Left forelimb (tissue), 1 donor: ENCODE results near the gene SNCB.

Experiments used
- DNase-seq: peaks from one replicate; pipeline ENCODE4 v3.0.0-alpha.2; 2018; ENCODE audit warnings: low spot score

SNCB gene

DNA sequence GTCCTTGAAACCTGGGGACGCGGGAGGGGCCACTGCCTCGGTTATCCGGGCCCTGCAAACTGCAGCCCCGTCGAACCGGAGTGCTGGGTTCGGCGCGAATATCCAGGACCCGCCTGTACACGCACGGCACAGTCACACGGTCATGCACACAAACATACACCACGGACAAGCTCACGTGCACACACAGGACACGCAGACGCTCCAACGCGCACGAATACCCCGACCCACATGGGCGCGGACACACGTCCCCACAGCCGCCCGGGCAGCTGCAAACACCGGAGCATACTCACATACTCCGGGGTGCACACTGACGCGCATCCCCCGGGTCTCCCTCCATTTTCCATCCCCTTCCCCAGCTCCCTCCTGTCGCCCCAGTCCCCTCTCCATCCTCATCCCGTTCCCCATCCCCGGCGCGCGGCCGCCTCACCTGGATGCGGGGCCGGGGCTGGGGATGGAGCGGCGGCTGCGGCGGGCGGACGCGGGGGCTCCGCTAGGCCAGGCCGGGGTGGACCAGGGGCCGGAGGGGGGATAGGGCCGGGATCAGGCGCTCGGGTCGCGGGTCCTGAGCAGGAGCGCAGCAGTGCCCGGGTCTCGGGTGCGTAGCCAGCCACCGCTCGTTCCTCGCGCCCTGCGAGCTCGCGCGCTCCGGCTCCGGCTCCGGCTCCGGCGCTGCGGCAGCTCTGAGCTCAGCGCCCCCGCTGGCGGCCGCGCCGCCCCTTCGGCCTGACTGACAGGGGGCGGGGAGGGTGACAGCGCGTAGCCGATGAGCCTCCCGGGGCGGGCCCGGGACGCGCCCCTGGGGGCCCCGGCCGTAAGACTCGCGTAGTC lies at the start of gene SNCB, which contains the start of gene EIF4E1B:
TSS of gene SNCB (minus strand) at position 682 of the 828 bp plus-strand sequence. CDS start 880 bp downstream, outside the sequence.
TSS of gene EIF4E1B (plus strand) at position 823 of the 828 bp plus-strand sequence. CDS start 12,113 bp downstream, outside the sequence.
- DNase-seq: no peak

GRCh38 chr5:176679365-176680225 lies 49.3 kb upstream of the SNCB start:
- no peak for DNase-seq

DNA sequence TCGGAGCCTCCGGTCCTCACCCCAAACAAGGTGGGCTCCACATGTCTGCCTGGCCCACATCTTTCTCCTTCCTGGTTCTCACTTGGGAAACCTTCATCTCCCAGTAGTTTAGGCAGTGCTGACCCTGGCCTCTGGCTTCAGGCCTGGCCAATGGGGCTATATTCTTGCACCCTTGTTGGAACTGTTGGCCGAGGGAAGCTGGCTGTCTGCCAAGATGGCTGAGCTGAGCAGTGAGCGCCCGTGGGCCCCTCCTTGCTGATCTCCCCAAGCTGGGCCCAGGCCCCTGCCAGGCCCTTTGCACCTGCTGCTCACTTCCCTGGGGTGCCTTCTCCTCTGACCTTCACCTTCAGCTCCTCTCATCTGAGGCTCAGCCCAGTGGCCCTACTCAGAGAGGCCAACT lies 48.2 kb upstream of the SNCB start:
- no peak for DNase-seq

GRCh38 chr5:176677209-176677939 lies 47.0 kb upstream of the SNCB start:
- DNase-seq: no peak

DNA sequence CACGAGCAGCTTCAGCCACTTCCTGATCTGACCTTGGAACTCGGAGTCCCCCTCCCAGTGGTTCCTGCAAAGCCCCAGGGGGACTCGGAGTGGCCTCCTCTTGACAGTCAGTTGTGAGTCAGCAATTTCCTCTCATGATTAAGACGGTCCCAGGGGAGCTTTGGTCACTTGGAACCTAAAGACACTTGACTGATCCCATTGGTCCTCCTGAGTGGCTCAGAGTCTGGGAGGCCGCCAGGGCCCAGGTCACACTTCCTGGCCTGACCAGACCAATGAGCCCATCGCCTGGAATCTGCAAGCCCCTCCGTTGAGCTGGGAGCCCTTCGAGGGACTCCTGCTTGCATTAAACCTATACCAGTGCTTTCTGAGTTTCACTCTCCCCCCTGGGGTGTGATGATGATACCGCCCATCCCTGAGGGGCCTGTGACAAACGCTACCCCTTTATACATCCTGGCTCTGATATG lies 46.1 kb upstream of the SNCB start:
- no peak for DNase-seq

DNA sequence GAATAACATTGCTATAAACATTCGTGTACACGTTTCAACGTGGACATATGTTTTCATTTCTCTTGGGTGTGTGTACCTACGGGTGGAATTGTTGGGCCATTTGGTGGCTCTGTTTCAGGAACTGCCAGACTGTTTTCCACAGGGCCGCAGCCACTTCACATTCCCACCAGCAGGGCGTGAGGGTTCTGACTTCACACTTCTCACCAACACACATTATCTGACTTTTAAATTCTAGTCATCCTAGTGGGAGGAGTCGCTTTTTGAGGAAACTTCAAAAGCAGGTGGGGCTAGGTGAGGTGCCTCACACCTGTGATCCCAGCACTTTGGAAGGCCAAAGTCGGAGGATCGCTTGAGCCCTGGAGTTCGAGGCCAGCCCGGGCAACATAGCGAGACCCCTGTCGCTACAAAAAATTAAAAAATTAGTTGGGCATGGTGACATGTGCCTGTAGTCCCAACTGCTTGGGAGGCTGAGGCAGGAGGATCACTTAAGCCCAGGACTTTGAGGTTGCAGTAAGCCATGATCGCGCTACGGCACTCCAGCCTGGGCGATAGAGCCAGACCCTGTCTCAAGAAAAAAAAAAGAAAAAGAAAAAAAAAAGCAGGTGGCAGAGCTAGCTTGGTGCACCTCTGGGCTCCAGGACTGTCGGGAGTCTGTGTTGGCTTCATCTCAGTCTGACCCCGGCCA lies 45.5 kb upstream of the SNCB start:
- no peak for DNase-seq

DNA sequence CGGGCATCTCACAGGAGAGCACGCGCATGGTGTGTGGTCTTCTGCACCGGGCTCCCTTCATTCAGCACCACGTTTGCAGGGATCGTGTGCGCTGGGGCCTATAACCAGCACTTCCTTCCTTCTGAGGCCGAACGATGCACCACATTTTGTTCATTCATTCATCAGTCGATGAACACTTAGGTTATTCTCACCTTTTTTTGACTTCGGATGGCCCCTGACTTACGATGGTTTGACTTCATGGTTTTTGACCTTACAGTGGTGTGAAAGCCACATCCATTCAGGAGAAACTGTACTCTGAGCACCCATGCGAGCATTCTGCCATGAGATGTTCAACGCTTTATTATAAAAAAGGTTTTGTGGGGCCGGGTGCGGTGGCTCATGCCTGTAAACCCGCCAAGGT lies 44.5 kb upstream of the SNCB start:
- no peak for DNase-seq

GRCh38 chr5:176673651-176674583 lies 43.6 kb upstream of the SNCB start:
- no peak for DNase-seq

- no peak for DNase-seq
Measured at GRCh38 chr5:176671890-176672747, 41.8 kb upstream of the SNCB start.

- no peak for DNase-seq
Measured at GRCh38 chr5:176671399-176671798, 41.1 kb upstream of the SNCB start.

DNA sequence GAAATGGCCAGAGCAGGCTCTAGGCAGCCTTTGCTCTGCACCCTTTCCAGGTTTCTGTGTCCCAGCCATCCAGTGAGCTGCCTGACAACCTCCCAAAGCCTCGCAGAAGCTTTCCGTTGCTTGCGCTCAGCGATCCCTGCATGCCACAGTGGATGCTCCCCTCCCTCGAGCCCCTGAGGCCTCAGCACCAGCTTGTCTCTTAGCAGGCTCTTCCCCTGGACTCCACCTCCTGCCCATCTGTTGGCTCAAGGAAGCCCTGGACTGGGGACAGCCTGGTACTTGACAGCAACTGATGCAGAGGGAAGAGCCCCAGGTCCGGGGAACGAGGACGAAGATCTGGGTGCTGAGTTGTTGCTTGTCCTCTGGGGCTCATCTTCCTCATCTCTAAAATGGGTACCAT lies 40.1 kb upstream of the SNCB start:
- no peak for DNase-seq

- no peak for DNase-seq
Measured at GRCh38 chr5:176667637-176668036, 37.3 kb upstream of the SNCB start.

DNA sequence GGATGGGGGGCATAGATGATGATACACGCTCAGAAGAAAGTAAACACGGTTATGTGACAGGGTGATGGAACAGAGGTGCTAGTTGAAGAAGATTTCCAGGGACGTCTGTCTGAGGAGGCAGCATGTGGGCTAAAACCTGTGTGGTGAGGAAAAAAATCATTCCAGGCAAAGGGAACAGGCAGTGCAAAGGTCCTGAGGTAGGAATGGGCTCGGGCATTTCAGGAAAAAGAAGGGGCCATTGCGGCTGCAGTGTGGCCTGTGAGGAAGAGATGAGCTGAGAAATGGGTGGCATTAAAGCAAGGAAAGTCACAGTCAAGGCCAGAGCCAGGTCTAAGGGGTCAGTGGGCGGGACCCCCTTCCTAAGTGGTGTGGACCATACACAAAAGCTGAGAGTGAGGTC lies 35.2 kb upstream of the SNCB start:
- DNase-seq: no peak

DNA sequence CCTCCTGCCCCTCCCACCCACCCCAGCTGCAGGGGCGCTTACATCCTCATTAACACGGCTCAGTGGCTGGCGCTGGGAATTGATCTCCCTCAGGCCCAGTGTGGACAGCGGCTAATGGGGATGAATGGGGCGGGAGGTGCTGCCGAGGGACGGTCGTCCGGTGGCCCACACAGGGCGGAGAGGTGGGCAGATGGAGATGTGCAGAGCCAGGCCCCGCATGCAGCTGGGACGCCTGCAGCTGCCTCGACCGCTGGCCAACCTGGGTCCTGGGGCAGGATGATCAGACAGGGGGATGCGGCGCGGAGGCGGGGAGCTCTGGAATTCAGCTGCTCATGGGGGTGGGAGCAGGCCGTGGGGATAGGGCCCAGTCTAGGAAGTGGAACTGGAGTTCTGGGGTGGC lies 34.6 kb upstream of the SNCB start:
- DNase-seq: no peak

GRCh38 chr5:176664479-176664878 lies 34.1 kb upstream of the SNCB start:
- no peak for DNase-seq

DNA sequence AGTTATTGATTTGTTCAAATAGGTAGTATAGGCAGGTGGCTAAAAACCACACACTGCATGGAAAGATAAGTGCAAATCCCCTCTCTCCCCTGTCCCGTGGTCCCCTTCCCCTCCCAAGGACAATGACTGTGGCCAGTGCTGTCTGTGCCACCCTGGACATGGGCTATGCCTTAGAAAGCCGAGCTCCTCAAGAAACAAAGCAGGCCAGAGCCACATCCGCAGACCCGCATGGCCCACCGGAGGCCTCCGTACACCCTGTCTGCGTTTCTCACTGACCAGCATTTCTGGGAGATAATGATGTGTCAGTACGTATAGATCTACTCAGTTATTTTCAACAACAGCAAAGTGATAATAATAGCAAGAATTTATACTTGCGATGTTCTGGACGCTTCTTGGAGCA lies 33.2 kb upstream of the SNCB start:
- DNase-seq: no peak

DNA sequence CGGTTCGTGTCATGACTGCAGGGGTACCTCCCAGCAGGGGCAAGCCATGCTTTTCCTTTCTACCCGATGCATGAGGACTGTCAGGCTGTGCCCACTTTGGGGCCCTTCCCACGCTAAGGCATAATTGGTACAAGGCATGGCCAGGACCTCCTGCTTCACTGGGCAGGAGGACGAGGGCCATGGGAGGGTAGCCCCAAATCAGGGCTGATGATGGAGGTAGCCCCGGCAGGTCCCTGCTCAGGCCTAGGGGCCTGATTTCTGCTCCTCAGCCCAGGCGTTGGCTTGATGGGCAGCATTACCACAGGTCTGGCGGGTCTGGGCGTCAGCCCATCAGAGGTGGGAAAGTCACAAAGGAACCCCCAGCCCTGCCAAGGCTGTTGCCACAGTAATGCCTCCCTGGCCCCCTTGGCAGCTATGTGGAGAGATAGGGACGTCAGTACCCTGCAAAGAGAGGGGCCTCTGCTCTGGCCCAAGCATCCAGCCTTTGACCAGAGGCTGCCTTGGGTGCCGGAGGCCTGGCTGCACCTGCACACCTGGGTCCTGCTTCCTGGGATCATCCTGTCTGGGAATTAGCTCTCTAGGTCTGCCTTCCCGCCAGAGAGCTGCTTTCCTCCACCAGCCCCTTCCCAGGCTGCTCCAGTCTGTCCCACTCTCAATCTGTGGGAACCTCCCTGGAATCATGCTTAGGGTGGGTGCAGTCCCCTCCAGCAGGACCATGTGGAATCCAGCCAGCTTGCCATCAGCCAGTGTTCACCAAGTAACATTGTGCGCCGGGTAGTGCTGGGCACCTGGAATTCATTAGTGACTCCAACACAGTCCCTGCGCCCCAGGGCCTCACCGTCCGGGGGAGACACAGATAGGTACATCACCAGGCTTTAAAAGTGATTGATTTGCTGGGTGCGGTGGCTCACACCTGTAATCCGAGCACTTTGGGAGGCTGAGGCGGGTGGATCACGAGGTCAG lies 32.3 kb upstream of the SNCB start:
- DNase-seq: no peak

DNA sequence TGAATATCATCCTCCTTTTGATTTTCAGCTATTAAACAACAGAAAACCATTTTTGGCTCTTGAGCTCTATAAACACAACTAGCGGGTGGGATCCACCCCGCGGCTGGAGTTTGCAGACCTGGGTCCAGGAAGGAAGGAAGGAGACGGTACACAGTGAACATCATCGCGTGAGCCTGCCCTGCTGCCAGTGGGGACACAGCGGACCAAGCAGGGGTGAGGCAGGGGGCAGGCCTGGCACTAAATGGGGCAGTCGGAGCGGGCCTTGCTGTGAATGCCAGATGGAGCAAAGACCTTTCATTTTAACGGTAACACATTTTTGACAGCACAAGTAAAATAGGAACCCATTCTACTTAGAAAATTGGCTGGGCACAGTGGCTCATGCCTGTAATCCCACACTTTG lies 31.3 kb upstream of the SNCB start:
- DNase-seq: no peak
